ENCODE measurements around the gene CD27.
"Not testable (repeated sequence)": the region's sequence is repeated elsewhere in the genome, so short reads cannot be mapped to it uniquely, and the experiment has no call there.

The CD27 gene

DNA sequence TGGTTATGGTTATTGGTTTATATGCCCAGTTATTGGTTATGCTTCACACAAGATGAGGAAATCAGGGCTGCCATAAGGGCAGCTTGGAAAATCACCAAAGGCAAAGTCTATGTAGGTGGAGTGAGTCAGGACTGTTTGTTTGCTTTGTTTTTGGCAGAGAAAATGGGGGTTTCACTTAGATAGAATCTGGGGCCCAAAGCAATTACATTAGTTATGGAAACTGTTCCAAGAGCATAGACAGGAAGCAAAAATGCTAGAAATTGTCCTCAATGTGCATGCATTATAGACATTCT lies 23.5 kb downstream of the CD27 start:
- H3K4me3 ChIP-seq (ENCODE audit: control insufficient read depth, low read depth, low read length), result no peak overlapping the region
- TF ChIP-seq, protein P1, sequence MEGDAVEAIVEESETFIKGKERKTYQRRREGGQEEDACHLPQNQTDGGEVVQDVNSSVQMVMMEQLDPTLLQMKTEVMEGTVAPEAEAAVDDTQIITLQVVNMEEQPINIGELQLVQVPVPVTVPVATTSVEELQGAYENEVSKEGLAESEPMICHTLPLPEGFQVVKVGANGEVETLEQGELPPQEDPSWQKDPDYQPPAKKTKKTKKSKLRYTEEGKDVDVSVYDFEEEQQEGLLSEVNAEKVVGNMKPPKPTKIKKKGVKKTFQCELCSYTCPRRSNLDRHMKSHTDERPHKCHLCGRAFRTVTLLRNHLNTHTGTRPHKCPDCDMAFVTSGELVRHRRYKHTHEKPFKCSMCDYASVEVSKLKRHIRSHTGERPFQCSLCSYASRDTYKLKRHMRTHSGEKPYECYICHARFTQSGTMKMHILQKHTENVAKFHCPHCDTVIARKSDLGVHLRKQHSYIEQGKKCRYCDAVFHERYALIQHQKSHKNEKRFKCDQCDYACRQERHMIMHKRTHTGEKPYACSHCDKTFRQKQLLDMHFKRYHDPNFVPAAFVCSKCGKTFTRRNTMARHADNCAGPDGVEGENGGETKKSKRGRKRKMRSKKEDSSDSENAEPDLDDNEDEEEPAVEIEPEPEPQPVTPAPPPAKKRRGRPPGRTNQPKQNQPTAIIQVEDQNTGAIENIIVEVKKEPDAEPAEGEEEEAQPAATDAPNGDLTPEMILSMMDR (conservative IDR thresholded peaks at IDR 0.05; ENCODE audit: control insufficient read depth, insufficient read depth, low read depth, low read length), result no peak
- DNase-seq (ENCODE audit: low read depth), result peak; percentile 67

DNA sequence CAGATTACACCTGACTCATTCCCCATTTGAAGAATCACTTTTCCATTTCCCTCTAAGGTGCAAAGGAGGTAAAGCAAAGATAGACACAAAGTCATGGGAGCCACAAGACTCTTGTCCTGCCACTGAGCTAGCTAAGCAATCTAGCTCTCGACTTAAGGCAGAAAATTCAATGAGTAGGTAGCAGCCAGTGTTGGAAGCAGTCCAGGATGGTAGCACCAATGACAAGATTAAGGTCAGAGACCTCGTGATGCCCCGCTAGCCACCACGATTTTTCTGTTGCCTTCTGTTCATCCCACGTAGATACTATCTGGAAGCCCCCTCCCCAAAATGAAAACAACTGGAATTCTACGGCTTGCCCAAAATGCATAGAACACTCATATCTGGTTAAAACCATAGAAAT lies 24.3 kb downstream of the CD27 start:
- DNase-seq (ENCODE audit: low read depth), result no peak
- TF ChIP-seq, protein P1 (conservative IDR thresholded peaks at IDR 0.05; ENCODE audit: control insufficient read depth, insufficient read depth, low read depth, low read length), result no peak
- peak overlapping the region; percentile 81 for H3K4me3 ChIP-seq (ENCODE audit: control insufficient read depth, low read depth, low read length)

DNA sequence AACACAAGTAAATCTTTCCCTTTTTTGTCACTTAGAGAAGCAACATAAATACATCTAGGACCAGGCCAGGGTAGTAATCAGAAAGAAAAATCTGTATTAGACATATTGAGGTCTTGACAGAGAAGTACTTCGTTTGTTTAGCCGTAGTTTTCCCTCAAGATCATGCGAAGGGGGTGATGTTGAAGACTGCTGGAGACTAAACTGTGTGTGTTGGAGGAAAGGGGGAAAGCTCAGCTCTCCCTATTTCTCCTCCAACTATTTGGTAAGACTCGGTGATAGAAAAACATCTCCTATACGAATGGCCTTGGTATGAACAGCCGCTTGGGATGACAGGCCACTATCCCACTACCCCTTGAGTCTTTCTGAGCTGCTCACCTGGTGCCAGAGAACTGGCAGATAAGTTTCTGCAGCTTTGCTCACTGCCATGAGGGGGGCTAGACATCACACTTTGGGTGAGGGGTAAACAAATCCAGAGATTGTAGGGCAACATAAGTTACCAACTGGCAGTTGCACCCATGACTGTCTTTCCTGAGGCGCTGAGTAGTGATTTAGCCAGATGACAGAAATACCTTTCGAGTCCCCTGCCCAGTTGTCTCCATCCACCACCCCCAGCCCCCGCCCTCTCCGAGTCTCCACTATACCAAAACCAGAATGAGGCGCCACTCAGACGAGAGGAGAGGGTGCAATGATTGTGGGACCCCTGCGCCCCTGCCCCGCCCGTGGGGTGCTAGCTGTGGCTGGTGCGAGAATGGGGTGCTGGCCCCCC lies 25.0 kb downstream of the CD27 start:
- TF ChIP-seq, protein P1 (conservative IDR thresholded peaks at IDR 0.05; ENCODE audit: control insufficient read depth, insufficient read depth, low read depth, low read length), result no peak
- peak overlapping the region; percentile 81 for H3K4me3 ChIP-seq (ENCODE audit: control insufficient read depth, low read depth, low read length)
- no peak for DNase-seq (ENCODE audit: low read depth)

DNA sequence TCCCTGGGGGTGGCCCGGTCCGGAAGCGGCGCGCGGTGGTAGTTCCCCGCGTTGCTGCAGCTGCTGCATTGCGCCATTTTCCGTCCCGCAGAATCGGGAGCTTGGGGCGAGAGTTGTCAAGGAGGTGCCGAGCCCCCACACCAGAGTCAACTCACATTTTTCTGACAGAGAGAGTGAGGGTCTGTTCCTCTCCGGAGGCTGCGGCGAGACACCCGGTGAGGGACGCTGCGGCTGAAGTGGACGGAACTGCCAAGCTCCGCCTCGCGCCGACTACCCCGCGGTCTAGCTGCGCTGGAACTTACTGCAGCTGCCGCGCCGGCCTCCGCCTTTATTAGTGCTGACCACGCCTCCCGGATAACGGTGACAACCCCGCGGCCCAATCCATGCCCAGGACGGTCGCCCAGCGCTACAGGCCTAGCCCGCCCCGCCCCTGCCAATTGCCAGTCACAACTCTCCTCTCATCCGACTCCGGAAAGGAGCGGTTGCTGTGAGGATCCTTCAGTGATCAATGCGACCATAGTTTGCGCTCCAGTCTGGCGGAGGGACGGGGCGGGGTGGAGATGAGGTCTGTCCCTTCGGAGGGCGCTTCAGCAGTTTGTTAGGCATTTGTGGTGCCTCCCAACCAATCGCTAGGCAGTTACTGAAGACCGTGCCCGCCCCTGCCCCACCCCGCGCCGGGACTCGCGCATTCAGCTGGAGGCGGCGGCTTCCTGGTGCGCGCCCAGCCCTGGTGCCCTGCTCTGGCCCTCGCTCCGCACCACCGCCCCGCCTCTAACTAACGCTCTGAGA lies 25.8 kb downstream of the CD27 start, which contains the start of gene VAMP1:
TSS of gene VAMP1 (minus strand) at position 303 of the 789 bp plus-strand sequence. CDS start at position 157, 146 bp downstream.
- TF ChIP-seq, protein P1 (conservative IDR thresholded peaks at IDR 0.05; ENCODE audit: control insufficient read depth, insufficient read depth, low read depth, low read length), result no peak
- peak; percentile 96 for DNase-seq (ENCODE audit: low read depth)
- H3K4me3 ChIP-seq (ENCODE audit: control insufficient read depth, low read depth, low read length), result peak within 1 kb of the TSS; percentile 81

DNA sequence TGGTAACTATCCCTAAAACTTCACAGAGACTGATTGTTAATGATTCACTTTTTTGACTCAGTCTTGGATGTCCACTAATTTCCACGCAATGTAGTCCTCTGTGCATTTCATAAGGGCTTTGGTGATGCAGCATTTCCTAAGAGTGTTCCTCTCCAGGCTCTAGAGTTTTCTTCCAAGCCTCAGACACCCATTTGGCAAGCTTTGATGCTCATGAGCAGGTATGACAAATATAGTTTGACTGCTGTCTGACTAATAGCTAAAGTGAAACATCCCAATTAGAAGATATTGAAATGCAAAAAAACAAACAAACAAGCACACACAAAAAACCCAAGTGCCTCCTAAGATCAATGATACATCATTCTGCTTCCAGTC lies 27.2 kb downstream of the CD27 start:
- DNase-seq (ENCODE audit: low read depth), result peak; percentile 87
- TF ChIP-seq, protein P1 (conservative IDR thresholded peaks at IDR 0.05; ENCODE audit: control insufficient read depth, insufficient read depth, low read depth, low read length), result no peak

DNA sequence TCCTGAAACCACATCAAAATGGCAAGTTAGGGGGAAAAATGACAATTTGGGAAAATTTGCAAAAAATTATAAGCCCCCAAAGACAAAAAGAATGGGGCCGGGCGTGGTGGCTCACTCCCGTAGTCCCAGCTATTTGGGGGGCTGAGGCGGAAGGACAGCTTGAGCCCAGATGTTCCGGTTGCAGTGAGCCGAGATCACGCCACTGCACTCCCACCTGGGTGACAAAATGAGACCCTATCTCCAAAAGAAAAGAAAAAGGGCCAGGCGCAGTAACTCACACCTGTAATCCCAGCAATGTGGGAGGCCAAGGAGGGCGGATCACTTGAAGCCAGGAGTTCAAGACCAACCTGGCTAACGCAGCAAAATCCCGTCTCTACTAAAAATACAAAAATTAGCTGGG lies 27.7 kb downstream of the CD27 start:
- DNase-seq (ENCODE audit: low read depth), result no peak
- TF ChIP-seq, protein P1 (conservative IDR thresholded peaks at IDR 0.05; ENCODE audit: control insufficient read depth, insufficient read depth, low read depth, low read length), result no peak
- no peak overlapping the region for H3K4me3 ChIP-seq (ENCODE audit: control insufficient read depth, low read depth, low read length)

More for the DNA sequence above, 27.2 kb downstream of the CD27 start:
- H3K4me3 ChIP-seq (ENCODE audit: control insufficient read depth, low read depth, low read length), result no peak overlapping the region

DNA sequence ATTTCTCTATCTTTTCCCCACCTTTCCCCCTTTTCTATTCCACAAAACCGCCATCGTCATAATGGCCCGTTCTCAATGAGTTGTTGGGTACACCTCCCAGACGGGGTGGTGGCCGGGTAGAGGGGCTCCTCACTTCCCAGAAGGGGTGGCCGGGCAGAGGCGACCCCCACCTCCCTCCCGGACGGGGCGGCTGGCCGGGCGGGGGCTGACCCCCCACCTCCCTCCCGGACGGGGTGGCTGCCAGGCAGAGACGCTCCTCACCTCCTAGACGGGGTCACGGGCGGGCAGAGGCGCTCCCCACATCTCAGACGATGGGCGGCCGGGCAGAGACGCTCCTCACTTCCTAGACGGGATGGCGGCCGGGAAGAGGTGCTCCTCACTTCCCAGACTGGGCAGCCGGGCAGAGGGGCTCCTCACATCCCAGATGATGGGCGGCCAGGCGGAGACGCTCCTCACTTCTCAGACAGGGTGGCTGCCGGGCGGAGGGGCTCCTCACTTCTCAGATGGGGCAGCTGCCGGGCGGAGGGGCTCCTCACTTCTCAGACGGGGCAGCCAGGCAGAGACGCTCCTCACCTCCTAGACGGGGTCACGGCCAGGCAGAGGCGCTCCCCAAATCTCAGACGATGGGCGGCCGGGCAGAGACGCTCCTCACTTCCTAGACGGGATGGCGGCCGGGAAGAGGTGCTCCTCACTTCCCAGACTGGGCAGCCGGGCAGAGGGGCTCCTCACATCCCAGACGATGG lies 30.6 kb downstream of the CD27 start:
- DNase-seq (ENCODE audit: low read depth); H3K4me3 ChIP-seq (ENCODE audit: control insufficient read depth, low read depth, low read length): not testable (repeated sequence)
